Panc1 (cell line): ENCODE measurements around the gene GPC6. TPM values are rescaled to one million over a fixed set of nuclear protein-coding genes. Genes with fewer than 3 reads are reported as not detected.

Experiments
- ATAC-seq: fragments of 200-7000 bp; cut with Tn5 transposase; 2 replicates; pipeline ENCODE4 v1.9.1; 2020; ENCODE audit warnings: mild to moderate bottlenecking, moderate library complexity
- BruUV-seq: library from RNA; stranded (reverse); fragments of 400-500 nt; replicated peaks from 2 replicates; lab custom pipeline; 2021; lab: Mats Ljungman, UMichigan
- CTCF ChIA-PET: fragments of 300-600 bp; sonication (Branson Sonifier 250); formaldehyde crosslinking; loops from one replicate; lab custom pipeline; 2022; ENCODE audit warnings: antibody characterized with exemption; lab: Charles Lee
- POLR2A ChIA-PET: fragments of 300-600 bp; sonication (Branson Sonifier 250); formaldehyde crosslinking; loops from one replicate; lab custom pipeline; 2022; ENCODE audit warnings: antibody characterized with exemption; lab: Charles Lee
- DNase-seq: peaks from one replicate; pipeline ENCODE4 v3.0.0-alpha.2; 2010; ENCODE audit warnings: low read depth, low spot score
- H3K27ac ChIP-seq: 2 replicates; pipeline ENCODE4 v1.5.1; 2011; ENCODE audit warnings: mild to moderate bottlenecking, low read length, inconsistent platforms
- H3K27me3 ChIP-seq: fragments of 200-500 bp; sonication (Bioruptor generic); 2 replicates; pipeline ENCODE4 v1.6.0; 2014; ENCODE audit warnings: low read length, inconsistent platforms; ENCODE audit not compliant: control insufficient read depth, insufficient read depth
- H3K36me3 ChIP-seq: fragments of 200-500 bp; sonication (Bioruptor generic); 2 replicates; pipeline ENCODE4 v1.5.1; 2014; ENCODE audit warnings: inconsistent platforms, mild to moderate bottlenecking, low read length, moderate library complexity; ENCODE audit not compliant: control insufficient read depth, insufficient read depth
- H3K4me1 ChIP-seq: 2 replicates; pipeline ENCODE4 v1.5.1; 2011; ENCODE audit warnings: inconsistent platforms, mild to moderate bottlenecking, low read length, moderate library complexity; ENCODE audit not compliant: control insufficient read depth, insufficient read depth
- H3K4me3 ChIP-seq, 2 experiments: 2 replicates each; pipeline ENCODE4 v1.5.1; 2011 to 2012; ENCODE audit warnings: low read depth in 2 of 2, low read length in 2 of 2, mild to moderate bottlenecking in 2 of 2, inconsistent platforms in 1 of 2, moderate library complexity in 1 of 2
- H3K9me3 ChIP-seq: fragments of 200-500 bp; sonication (Bioruptor generic); 2 replicates; pipeline ENCODE4 v1.5.1; 2014; ENCODE audit warnings: low read depth, mild to moderate bottlenecking, inconsistent platforms, low read length, moderate library complexity; ENCODE audit not compliant: control insufficient read depth, insufficient read depth
- POLR2AphosphoS5 ChIP-seq: IDR thresholded peaks from 2 replicates; pipeline ENCODE4 v1.6.1; 2012; ENCODE audit warnings: mild to moderate bottlenecking, low read depth, low read length, moderate library complexity
- SIN3A ChIP-seq: IDR thresholded peaks from 2 replicates; pipeline ENCODE4 v1.6.1; 2012; ENCODE audit warnings: low read depth, mild to moderate bottlenecking, low read length, moderate library complexity, borderline replicate concordance; ENCODE audit not compliant: insufficient read depth
- TCF7L2 ChIP-seq: IDR thresholded peaks from 2 replicates; pipeline ENCODE4 v1.6.1; 2011; ENCODE audit warnings: mild to moderate bottlenecking, low read depth, low read length, inconsistent platforms
- in situ Hi-C: cut with HindIII; loops from 2 replicates; pipeline ENCODE4 v1.10.0; 2016; ENCODE audit warnings: low sequenced_read_pairs, low pct_unique_long_range_greater_than_20kb
- intact Hi-C: fragments of 100-400 bp; cut with micrococcal nuclease; formaldehyde crosslinking; loops from one replicate; pipeline ENCODE4 v1.10.0; 2022; ENCODE audit not compliant: unreplicated experiment
- total RNA-seq: library from RNA; stranded (reverse); gene quantifications from one replicate; pipeline ENCODE4 v1.2.1, GENCODE V29; 2021; ENCODE audit not compliant: unreplicated experiment
- TF ChIP-seq, protein P1 (sequence below): fragments of 450-650 bp; IDR thresholded peaks from 2 replicates; pipeline ENCODE4 v1.5.1; 2017; ENCODE audit warnings: mild to moderate bottlenecking
- TF ChIP-seq, protein P2 (sequence below), 2 experiments: IDR thresholded peaks; 2 replicates each; pipeline ENCODE4 v1.6.1; 2011 to 2012; ENCODE audit warnings: low read depth in 2 of 2, control low read depth in 1 of 2, low read length in 1 of 2, mild to moderate bottlenecking in 1 of 2, moderate library complexity in 1 of 2; ENCODE audit not compliant: insufficient read depth in 1 of 2

The GPC6 gene
- total RNA-seq, 1 experiment from 2014 or later: 4.8 TPM

DNA sequence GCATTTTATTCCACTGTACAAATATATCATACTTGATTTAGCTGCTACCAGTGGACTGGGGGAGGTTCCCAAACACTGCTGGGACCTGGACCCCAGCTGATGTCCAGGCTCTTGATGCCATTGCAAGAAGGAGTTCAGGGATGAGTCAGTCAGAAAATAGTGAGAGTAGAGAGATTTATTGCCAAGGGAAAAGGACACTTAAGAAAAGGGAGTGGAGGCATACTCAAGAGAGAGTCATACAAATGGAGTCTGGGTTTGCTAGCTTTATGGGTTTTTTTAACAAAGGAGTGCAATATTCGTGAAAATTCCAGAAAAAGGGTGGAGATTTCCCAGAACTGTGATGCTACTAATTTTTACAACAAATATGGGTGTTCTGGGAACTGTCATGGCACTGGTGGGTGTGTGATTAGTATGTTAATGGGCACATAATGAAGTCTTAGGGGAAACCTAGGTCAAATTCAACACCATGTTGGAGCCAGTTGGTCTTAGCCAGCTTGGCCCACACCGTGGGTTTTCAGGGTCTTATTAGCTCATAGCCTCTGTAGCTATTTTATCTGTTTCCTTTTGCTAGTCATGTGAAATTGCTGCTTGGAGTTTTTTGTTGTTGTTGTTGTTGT lies 36.2 kb downstream of the GPC6 start:
- H3K4me1 ChIP-seq: no peaks in the 10 kb centered on the region
- no peak for DNase-seq
- no peaks in the 10 kb centered on the region for H3K27me3 ChIP-seq
- H3K36me3 ChIP-seq: no peaks in the 10 kb centered on the region
- TF ChIP-seq, protein P1, sequence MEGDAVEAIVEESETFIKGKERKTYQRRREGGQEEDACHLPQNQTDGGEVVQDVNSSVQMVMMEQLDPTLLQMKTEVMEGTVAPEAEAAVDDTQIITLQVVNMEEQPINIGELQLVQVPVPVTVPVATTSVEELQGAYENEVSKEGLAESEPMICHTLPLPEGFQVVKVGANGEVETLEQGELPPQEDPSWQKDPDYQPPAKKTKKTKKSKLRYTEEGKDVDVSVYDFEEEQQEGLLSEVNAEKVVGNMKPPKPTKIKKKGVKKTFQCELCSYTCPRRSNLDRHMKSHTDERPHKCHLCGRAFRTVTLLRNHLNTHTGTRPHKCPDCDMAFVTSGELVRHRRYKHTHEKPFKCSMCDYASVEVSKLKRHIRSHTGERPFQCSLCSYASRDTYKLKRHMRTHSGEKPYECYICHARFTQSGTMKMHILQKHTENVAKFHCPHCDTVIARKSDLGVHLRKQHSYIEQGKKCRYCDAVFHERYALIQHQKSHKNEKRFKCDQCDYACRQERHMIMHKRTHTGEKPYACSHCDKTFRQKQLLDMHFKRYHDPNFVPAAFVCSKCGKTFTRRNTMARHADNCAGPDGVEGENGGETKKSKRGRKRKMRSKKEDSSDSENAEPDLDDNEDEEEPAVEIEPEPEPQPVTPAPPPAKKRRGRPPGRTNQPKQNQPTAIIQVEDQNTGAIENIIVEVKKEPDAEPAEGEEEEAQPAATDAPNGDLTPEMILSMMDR: no peak
- TF ChIP-seq POLR2AphosphoS5: no peak
- no peak overlapping the region for H3K4me3 ChIP-seq
- H3K9me3 ChIP-seq: no peaks in the 10 kb centered on the region
- no TSS peak for BruUV-seq
- no peak overlapping the region for H3K27ac ChIP-seq
- no peak for ATAC-seq
- in situ Hi-C loops: no loop called here
- intact Hi-C loops: no loop called here
- ChIA-PET CTCF (no interaction called here), POLR2A (no interaction called here)

- Histone ChIP-seq H3K36me3 (no peaks in the 10 kb centered on the region), H3K9me3 (no peaks in the 10 kb centered on the region), H3K27me3 (no peaks in the 10 kb centered on the region), H3K27ac (no peak overlapping the region), H3K4me1 (no peaks in the 10 kb centered on the region), H3K4me3 (no peak overlapping the region)
- DNase-seq (no peak), ATAC-seq (no peak)
- in situ Hi-C loops (no loop called here), intact Hi-C loops (no loop called here)
- BruUV-seq: no TSS peak
- ChIA-PET POLR2A (no interaction called here), CTCF (no interaction called here)
- TF ChIP-seq, protein P2, sequence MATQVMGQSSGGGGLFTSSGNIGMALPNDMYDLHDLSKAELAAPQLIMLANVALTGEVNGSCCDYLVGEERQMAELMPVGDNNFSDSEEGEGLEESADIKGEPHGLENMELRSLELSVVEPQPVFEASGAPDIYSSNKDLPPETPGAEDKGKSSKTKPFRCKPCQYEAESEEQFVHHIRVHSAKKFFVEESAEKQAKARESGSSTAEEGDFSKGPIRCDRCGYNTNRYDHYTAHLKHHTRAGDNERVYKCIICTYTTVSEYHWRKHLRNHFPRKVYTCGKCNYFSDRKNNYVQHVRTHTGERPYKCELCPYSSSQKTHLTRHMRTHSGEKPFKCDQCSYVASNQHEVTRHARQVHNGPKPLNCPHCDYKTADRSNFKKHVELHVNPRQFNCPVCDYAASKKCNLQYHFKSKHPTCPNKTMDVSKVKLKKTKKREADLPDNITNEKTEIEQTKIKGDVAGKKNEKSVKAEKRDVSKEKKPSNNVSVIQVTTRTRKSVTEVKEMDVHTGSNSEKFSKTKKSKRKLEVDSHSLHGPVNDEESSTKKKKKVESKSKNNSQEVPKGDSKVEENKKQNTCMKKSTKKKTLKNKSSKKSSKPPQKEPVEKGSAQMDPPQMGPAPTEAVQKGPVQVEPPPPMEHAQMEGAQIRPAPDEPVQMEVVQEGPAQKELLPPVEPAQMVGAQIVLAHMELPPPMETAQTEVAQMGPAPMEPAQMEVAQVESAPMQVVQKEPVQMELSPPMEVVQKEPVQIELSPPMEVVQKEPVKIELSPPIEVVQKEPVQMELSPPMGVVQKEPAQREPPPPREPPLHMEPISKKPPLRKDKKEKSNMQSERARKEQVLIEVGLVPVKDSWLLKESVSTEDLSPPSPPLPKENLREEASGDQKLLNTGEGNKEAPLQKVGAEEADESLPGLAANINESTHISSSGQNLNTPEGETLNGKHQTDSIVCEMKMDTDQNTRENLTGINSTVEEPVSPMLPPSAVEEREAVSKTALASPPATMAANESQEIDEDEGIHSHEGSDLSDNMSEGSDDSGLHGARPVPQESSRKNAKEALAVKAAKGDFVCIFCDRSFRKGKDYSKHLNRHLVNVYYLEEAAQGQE (IDR thresholded peaks at IDR 0.05; ENCODE audit: insufficient read depth in 1 of 2, low read depth in 2 of 2, low read length in 1 of 2): no peak
- no peak for TF ChIP-seq SIN3A
- TF ChIP-seq, protein P1: no peak
Observed at GRCh38 chr13:93264876-93265275, 38.3 kb downstream of the GPC6 start.

DNA sequence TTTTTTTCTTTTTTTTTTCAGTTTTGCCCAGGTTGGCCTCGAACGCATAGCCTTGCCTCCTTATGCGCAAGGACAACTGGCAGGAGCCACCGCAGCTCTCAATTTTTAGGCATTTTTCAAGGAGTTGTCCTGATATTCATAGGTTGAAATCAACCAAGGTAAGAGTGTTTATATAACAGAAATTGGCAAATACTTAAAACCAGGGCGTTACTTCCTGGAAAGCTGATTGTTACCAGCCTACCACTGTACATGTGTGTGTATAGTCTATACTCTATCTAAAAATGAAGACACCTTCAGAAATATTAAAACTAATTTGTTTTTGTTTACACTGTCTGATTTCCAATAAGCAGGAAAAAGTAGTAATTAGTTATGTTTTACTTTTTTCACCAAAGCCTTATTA lies 39.2 kb downstream of the GPC6 start:
- CTCF ChIA-PET: no interaction called here
- POLR2A ChIA-PET: no interaction called here
- DNase-seq: no peak
- intact Hi-C loops: no loop called here
- BruUV-seq: no TSS peak
- Histone ChIP-seq H3K27me3 (no peaks in the 10 kb centered on the region), H3K27ac (no peak overlapping the region), H3K36me3 (no peaks in the 10 kb centered on the region), H3K9me3 (no peaks in the 10 kb centered on the region), H3K4me1 (no peaks in the 10 kb centered on the region), H3K4me3 (no peak overlapping the region)
- no peak for TF ChIP-seq TCF7L2
- TF ChIP-seq, protein P1: no peak
- TF ChIP-seq, protein P2 (IDR thresholded peaks at IDR 0.05; ENCODE audit: insufficient read depth in 1 of 2, low read depth in 2 of 2, low read length in 1 of 2): no peak
- no peak for TF ChIP-seq SIN3A
- no peak for TF ChIP-seq POLR2AphosphoS5
- no peak for ATAC-seq
- in situ Hi-C loops: no loop called here
